HepG2 (cell line): ENCODE results near the gene CEP83. TPM values are rescaled to one million over a fixed set of nuclear protein-coding genes. Genes with fewer than 3 reads are reported as not detected.

Experiments
- ATAC-seq: fragments of 200-7000 bp; cut with Tn5 transposase; 3 replicates; pipeline ENCODE4 v1.9.1; 2020; ENCODE audit warnings: mild to moderate bottlenecking, moderate library complexity
- BruUV-seq: library from RNA; stranded (reverse); fragments of 400-500 nt; replicated peaks from 2 replicates; lab custom pipeline; 2021; lab: Mats Ljungman, UMichigan
- CTCF ChIA-PET: fragments of 300-600 bp; formaldehyde crosslinking; extraction: SDS; loops from one replicate; lab custom pipeline; 2021; ENCODE audit warnings: low total read pairs, inconsistent platforms, low intra/inter-chr PET ratio; lab: Yijun Ruan, JAX
- POLR2A ChIA-PET: fragments of 350-600 bp; sonication (Branson Sonifier 250); formaldehyde crosslinking; loops from one replicate; lab custom pipeline; 2020; ENCODE audit warnings: antibody characterized with exemption, inconsistent platforms; lab: Yijun Ruan, JAX
- DNase-seq: peaks from one replicate; pipeline ENCODE4 v3.0.0-alpha.2; 2015; ENCODE audit warnings: low spot score
- FAIRE-seq: peaks from 3 replicates; lab custom pipeline; 2011; peaks lifted over from hg19 to GRCh38; lab: Jason Lieb, UNC
- H2AFZ ChIP-seq: one replicate; pipeline ENCODE4 v1.6.1; 2011; ENCODE audit warnings: low read length, inconsistent platforms
- H3K27ac ChIP-seq: fragments of 300-600 bp; 3 replicates; pipeline ENCODE4 v1.8.0; 2011; ENCODE audit warnings: mixed run types, mild to moderate bottlenecking, mixed read lengths, low read length, inconsistent platforms; ENCODE audit not compliant: insufficient read depth; ENCODE audit errors: extremely low read length
- H3K27me3 ChIP-seq, 2 experiments: fragments of 200-600 bp in 1 of 2; 2 replicates in 1 of 2; 3 replicates in 1 of 2; pipeline versions ENCODE4 v1.6.0 to v1.8.0; 2011; ENCODE audit warnings: low read length in 2 of 2, mild to moderate bottlenecking in 2 of 2, moderate library complexity in 2 of 2, inconsistent platforms in 1 of 2; ENCODE audit not compliant: insufficient read depth in 2 of 2, control insufficient read depth in 1 of 2
- H3K36me3 ChIP-seq, 2 experiments: fragments of 200-600 bp in 1 of 2; replicated peaks in 1 of 2; 2 replicates in 1 of 2; 3 replicates in 1 of 2; pipeline versions ENCODE4 v1.5.1 to v1.8.0; 2011; ENCODE audit warnings: low read length in 2 of 2, inconsistent platforms in 1 of 2; ENCODE audit not compliant: insufficient read depth in 2 of 2, control insufficient read depth in 1 of 2
- H3K4me1 ChIP-seq: 2 replicates; pipeline ENCODE4 v1.5.1; 2012; ENCODE audit warnings: low read length, inconsistent platforms; ENCODE audit not compliant: insufficient read depth
- H3K4me2 ChIP-seq: 2 replicates; pipeline ENCODE4 v1.6.0; 2011; ENCODE audit warnings: low read depth, low read length, inconsistent platforms
- H3K4me3 ChIP-seq, 3 experiments: fragments of 200-600 bp in 1 of 3; sonication (generic), shearing (Covaris generic) in 1 of 3; replicated peaks in 1 of 3; 2 replicates each; pipeline ENCODE4 v1.5.1; 2011 to 2016; ENCODE audit warnings: low read length in 3 of 3, inconsistent platforms in 2 of 3, low read depth in 2 of 3, mild to moderate bottlenecking in 2 of 3, control low read depth in 1 of 3, mixed read lengths in 1 of 3; ENCODE audit not compliant: insufficient read depth in 1 of 3
- H3K79me2 ChIP-seq: one replicate; pipeline ENCODE4 v1.6.1; 2011; ENCODE audit warnings: low read length, inconsistent platforms; ENCODE audit not compliant: insufficient read depth
- H3K9ac ChIP-seq: 2 replicates; pipeline ENCODE4 v1.6.0; 2011; ENCODE audit warnings: mild to moderate bottlenecking, low read depth, low read length, inconsistent platforms; ENCODE audit not compliant: insufficient read depth
- H3K9me3 ChIP-seq: 2 replicates; pipeline ENCODE4 v1.5.1; 2012; ENCODE audit warnings: mild to moderate bottlenecking, low read length
- H4K20me1 ChIP-seq: 2 replicates; pipeline ENCODE4 v1.6.0; 2011; ENCODE audit warnings: inconsistent platforms, mild to moderate bottlenecking, low read length, moderate library complexity; ENCODE audit not compliant: insufficient read depth
- CAMTA2 ChIP-seq: sonication (generic); formaldehyde crosslinking; IDR thresholded peaks from 2 replicates; pipeline ENCODE4 v1.4.0; 2020; ENCODE audit warnings: mild to moderate bottlenecking, missing genetic modification reagents, borderline replicate concordance
- EEA1 ChIP-seq: sonication (generic); formaldehyde crosslinking; IDR thresholded peaks from 2 replicates; pipeline ENCODE4 v1.5.1; 2020; ENCODE audit warnings: mild to moderate bottlenecking, missing genetic modification reagents, borderline replicate concordance
- FOSL2 ChIP-seq: sonication (generic); formaldehyde crosslinking; IDR thresholded peaks from 2 replicates; pipeline ENCODE4 v1.4.0; 2020; ENCODE audit warnings: missing genetic modification reagents
- HCFC1 ChIP-seq: fragments of 150-350 bp; IDR thresholded peaks from 2 replicates; pipeline ENCODE4 v1.6.1; 2014; ENCODE audit warnings: low read depth, low read length
- HNRNPH1 ChIP-seq: fragments of 200-400 bp; formaldehyde crosslinking; optimal IDR thresholded peaks from 2 replicates; pipeline ENCODE3; 2017; ENCODE audit warnings: mild to moderate bottlenecking, low read depth, low read length
- KAT7 ChIP-seq: IDR thresholded peaks from 2 replicates; pipeline ENCODE4 v1.6.1; 2018; ENCODE audit warnings: borderline replicate concordance, missing compliant biosample characterization
- MTA1 ChIP-seq: sonication (generic); formaldehyde crosslinking; IDR thresholded peaks from 2 replicates; pipeline ENCODE4 v1.4.0; 2020; ENCODE audit warnings: missing genetic modification reagents, mild to moderate bottlenecking, borderline replicate concordance
- REPIN1 ChIP-seq: sonication (generic); formaldehyde crosslinking; IDR thresholded peaks from 2 replicates; pipeline ENCODE4 v1.8.0; 2022; ENCODE audit warnings: missing genetic modification reagents, low read depth, mild to moderate bottlenecking, borderline replicate concordance
- ZFP41 ChIP-seq: sonication (generic); formaldehyde crosslinking; IDR thresholded peaks from 2 replicates; pipeline ENCODE4 v1.4.0; 2020; ENCODE audit warnings: mild to moderate bottlenecking, missing genetic modification reagents, borderline replicate concordance
- ZKSCAN8 ChIP-seq: IDR thresholded peaks from 2 replicates; pipeline ENCODE4 v1.6.1; 2016; ENCODE audit warnings: borderline replicate concordance, missing genetic modification reagents, missing compliant biosample characterization
- ZNF121 ChIP-seq: sonication (generic); formaldehyde crosslinking; IDR thresholded peaks from 2 replicates; pipeline ENCODE4 v1.5.0; 2020; ENCODE audit warnings: mild to moderate bottlenecking, missing genetic modification reagents
- ZNF180 ChIP-seq: sonication (generic); formaldehyde crosslinking; IDR thresholded peaks from 2 replicates; pipeline ENCODE4 v1.4.0; 2020; ENCODE audit warnings: low read depth, missing genetic modification reagents, borderline replicate concordance
- ZNF30 ChIP-seq: sonication (generic); formaldehyde crosslinking; IDR thresholded peaks from 2 replicates; pipeline ENCODE4 v1.5.0; 2020; ENCODE audit warnings: mild to moderate bottlenecking, missing genetic modification reagents
- ZNF33A ChIP-seq: sonication (generic); formaldehyde crosslinking; IDR thresholded peaks from 2 replicates; pipeline ENCODE4 v1.5.1; 2020; ENCODE audit warnings: missing genetic modification reagents, mild to moderate bottlenecking, moderate library complexity, borderline replicate concordance
- ZNF343 ChIP-seq: sonication (generic); formaldehyde crosslinking; IDR thresholded peaks from 2 replicates; pipeline ENCODE4 v1.4.0; 2020; ENCODE audit warnings: mild to moderate bottlenecking, missing genetic modification reagents
- ZNF44 ChIP-seq: sonication (generic); formaldehyde crosslinking; IDR thresholded peaks from 2 replicates; pipeline ENCODE4 v1.5.1; 2020; ENCODE audit warnings: mild to moderate bottlenecking, missing genetic modification reagents
- ZNF616 ChIP-seq: sonication (generic); formaldehyde crosslinking; IDR thresholded peaks from 2 replicates; pipeline ENCODE4 v1.5.0; 2020; ENCODE audit warnings: low read depth, mild to moderate bottlenecking, missing genetic modification reagents
- ZNF713 ChIP-seq: sonication (generic); formaldehyde crosslinking; IDR thresholded peaks from 2 replicates; pipeline ENCODE4 v1.4.0; 2020; ENCODE audit warnings: mild to moderate bottlenecking, missing genetic modification reagents
- ZSCAN9 ChIP-seq: IDR thresholded peaks from 2 replicates; pipeline ENCODE4 v1.6.1; 2016; ENCODE audit warnings: borderline replicate concordance
- WGBS: methylation state at CpG from one replicate; pipeline ENCODE4 v1.1.6; 2017; ENCODE audit warnings: low lambda C conversion rate; 5-methylcytosine and 5-hydroxymethylcytosine counted together
- in situ Hi-C: cut with HindIII; loops from 2 replicates; pipeline ENCODE4 v1.10.0; 2017; ENCODE audit warnings: low pct_unique_long_range_greater_than_20kb; ENCODE audit not compliant: extremely low pct_ligation_motif_present
- intact Hi-C: fragments of 100-400 bp; cut with micrococcal nuclease; formaldehyde crosslinking; loops from one replicate; pipeline ENCODE4 v1.10.0; 2022; ENCODE audit not compliant: unreplicated experiment
- polyA plus RNA-seq, 8 experiments: library from polyadenylated mRNA; depleted of rRNA in 3 of 8; stranded (reverse) in 7 of 8; unstranded in 1 of 8; fragments of >200 nt; fragmentation: Illumina TruSeq in 4 of 8; extraction: Trizol in 4 of 8; gene quantifications; 2 replicates each; pipeline versions ENCODE4 v1.2.1 to v1.2.3, GENCODE V29; 2011 to 2016; ENCODE audit warnings: low read depth in 4 of 8, missing spikeins in 1 of 8, mixed read lengths in 1 of 8; ENCODE audit not compliant: insufficient read depth in 1 of 8
- total RNA-seq, 5 experiments: library from RNA; depleted of rRNA; stranded (reverse); fragments of >200 nt; fragmentation: Illumina TruSeq; extraction: Trizol; gene quantifications; 2 replicates each; pipeline ENCODE4 v1.2.3, GENCODE V29; 2016; ENCODE audit warnings: low read depth in 1 of 5
- TF ChIP-seq, protein P1 (sequence below): sonication (generic); formaldehyde crosslinking; IDR thresholded peaks from 2 replicates; pipeline ENCODE4 v1.5.0; 2020; ENCODE audit warnings: mild to moderate bottlenecking, missing genetic modification reagents

The CEP83 gene
- total and polyA plus RNA-seq, 2 of the 13 experiments (the other 11 are each of a cell fraction or from before 2014, with no cell fraction given), result 6.2 to 19.2 TPM

DNA sequence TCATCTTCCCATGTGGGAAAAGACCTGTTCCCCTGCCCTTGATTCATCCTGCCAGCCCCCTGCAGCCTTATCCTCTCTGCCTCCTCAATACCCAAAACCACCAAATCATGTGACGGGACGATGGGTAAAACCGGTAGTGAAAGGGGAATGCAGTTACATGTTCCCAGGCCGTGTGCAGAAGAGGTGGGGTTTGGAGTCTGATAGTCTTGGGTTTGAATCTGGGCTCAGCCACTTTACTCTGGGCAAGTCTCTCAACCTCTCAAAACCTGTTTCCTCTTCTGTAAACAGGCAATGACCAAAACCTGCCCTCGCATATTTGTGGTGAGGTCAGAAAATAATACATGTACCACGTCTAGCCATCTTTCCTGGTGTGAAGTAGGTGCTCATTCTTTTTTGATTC, 188.3 kb downstream of the CEP83 start:
- POLR2A ChIA-PET, result no interaction called here
- TF ChIP-seq ZNF121, result no peak
- no peak for TF ChIP-seq HCFC1
- no peak for TF ChIP-seq REPIN1 (CRISPR knock-in tag)
- TF ChIP-seq ZNF616, result no peak
- TF ChIP-seq, all 625 proteins: peak for 0
- no peaks in the 10 kb centered on the region for H3K9me3 ChIP-seq
- in situ Hi-C loops (no loop called here), intact Hi-C loops (no loop called here)
- no peak overlapping the region for H2AFZ ChIP-seq
- CTCF ChIA-PET, result no interaction called here
- no TSS peak for BruUV-seq
- no peak overlapping the region for H3K9ac ChIP-seq
- ATAC-seq (no peak), FAIRE-seq (no peak), DNase-seq (no peak)
- no peaks in the 10 kb centered on the region; a peak in 1 of 5 replicates for H3K36me3 ChIP-seq
- peaks cover 5% of the 10 kb centered on the region for H3K4me1 ChIP-seq
- H3K79me2 ChIP-seq, result no peaks in the 10 kb centered on the region
- no peak overlapping the region for H3K4me3 ChIP-seq
- no peak overlapping the region for H3K4me2 ChIP-seq
- 94% methylated on average over 6 of the region's 6 CpGs for WGBS
- no peaks in the 10 kb centered on the region for H4K20me1 ChIP-seq
- H3K27me3 ChIP-seq, result no peaks in the 10 kb centered on the region
- H3K27ac ChIP-seq, result no peak overlapping the region

DNA sequence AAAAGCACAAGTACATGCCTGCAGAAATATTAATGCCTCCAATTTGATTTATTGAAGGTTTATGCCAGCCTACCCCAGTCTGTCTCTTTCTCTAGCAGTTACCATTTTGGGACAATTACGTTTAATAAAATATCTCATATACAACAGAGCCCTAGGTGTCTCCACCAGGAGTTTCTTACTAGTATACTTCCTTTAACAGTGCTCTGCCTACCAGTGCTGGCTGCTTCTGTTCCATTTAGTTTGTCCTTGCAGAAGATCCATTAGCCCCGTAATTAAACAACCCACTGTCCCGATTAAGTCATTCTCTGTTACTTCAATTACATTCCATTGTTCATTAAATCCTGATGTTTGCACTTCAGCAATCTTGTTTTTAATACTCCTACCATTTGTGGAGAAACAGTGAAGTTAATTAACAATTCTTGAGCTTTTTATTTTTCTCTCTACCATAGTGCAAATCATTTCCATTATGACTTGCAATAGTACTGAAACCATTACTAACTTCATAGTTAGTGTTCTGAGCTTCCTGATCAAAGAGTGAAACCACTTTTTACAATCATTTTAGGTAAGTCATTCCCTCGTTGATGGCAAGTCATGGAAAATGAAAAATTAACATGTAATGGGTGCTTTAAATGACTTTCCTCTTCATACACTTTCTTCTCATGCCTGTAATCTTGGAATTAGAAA, 190.2 kb downstream of the CEP83 start:
- ChIA-PET CTCF (no interaction called here), POLR2A (no interaction called here)
- no peaks in the 10 kb centered on the region for H3K4me1 ChIP-seq
- no peak overlapping the region for H2AFZ ChIP-seq
- no peaks in the 10 kb centered on the region for H4K20me1 ChIP-seq
- H3K27me3 ChIP-seq, result no peaks in the 10 kb centered on the region
- BruUV-seq, result no TSS peak
- no peak overlapping the region for H3K27ac ChIP-seq
- H3K4me3 ChIP-seq, result no peak overlapping the region
- WGBS, result 91% methylated on average over 4 of the region's 4 CpGs
- no peaks in the 10 kb centered on the region for H3K79me2 ChIP-seq
- FAIRE-seq (no peak), DNase-seq (no peak), ATAC-seq (no peak)
- in situ Hi-C loops (loop anchor here (5.0 kb wide), 1 partner anchor 263 kb away; no protein-coding TSS in a partner anchor), intact Hi-C loops (no loop called here)
- no peak overlapping the region for H3K4me2 ChIP-seq
- no peaks in the 10 kb centered on the region for H3K9me3 ChIP-seq
- H3K9ac ChIP-seq, result no peak overlapping the region
- H3K36me3 ChIP-seq, result peaks cover 1 to 8% of the 10 kb centered on the region in 2 experiments; a peak in 1 of 5 replicates
- TF ChIP-seq CAMTA2 (CRISPR knock-in tag), result no peak
- no peak for TF ChIP-seq ZNF180
- TF ChIP-seq ZKSCAN8 (CRISPR knock-in tag), result no peak
- no peak for TF ChIP-seq ZFP41 (CRISPR knock-in tag)
- TF ChIP-seq ZNF343 (CRISPR knock-in tag), result no peak
- no peak for TF ChIP-seq KAT7 (CRISPR knock-in tag)
- TF ChIP-seq ZNF33A (CRISPR knock-in tag), result no peak
- TF ChIP-seq ZSCAN9 (CRISPR knock-in tag), result no peak
- no peak for TF ChIP-seq MTA1 (CRISPR knock-in tag)
- no peak for TF ChIP-seq EEA1 (CRISPR knock-in tag)
- TF ChIP-seq FOSL2 (CRISPR knock-in tag), result no peak
- TF ChIP-seq ZNF713 (CRISPR knock-in tag), result no peak
- TF ChIP-seq ZNF44 (CRISPR knock-in tag), result no peak
- TF ChIP-seq, protein P1, sequence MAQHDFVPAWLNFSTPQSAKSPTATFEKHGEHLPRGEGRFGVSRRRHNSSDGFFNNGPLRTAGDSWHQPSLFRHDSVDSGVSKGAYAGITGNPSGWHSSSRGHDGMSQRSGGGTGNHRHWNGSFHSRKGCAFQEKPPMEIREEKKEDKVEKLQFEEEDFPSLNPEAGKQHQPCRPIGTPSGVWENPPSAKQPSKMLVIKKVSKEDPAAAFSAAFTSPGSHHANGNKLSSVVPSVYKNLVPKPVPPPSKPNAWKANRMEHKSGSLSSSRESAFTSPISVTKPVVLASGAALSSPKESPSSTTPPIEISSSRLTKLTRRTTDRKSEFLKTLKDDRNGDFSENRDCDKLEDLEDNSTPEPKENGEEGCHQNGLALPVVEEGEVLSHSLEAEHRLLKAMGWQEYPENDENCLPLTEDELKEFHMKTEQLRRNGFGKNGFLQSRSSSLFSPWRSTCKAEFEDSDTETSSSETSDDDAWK (CRISPR knock-in tag), result no peak
- no peak for TF ChIP-seq ZNF30 (CRISPR knock-in tag)
- TF ChIP-seq HNRNPH1, result no peak
